Duodenal mucosa (tissue), 2 donors: ENCODE measurements around the gene VCL.

Source experiments
- H3K27ac ChIP-seq: one replicate; pipeline ENCODE4 v1.7.0; 2013; ENCODE audit warnings: low read depth, low read length
- H3K27me3 ChIP-seq, 2 donors: one replicate each; pipeline ENCODE4 v1.7.0; 2013; ENCODE audit warnings: low read length in 2 of 2, control low read depth in 1 of 2; ENCODE audit not compliant: insufficient read depth in 2 of 2, control insufficient read depth in 1 of 2
- H3K36me3 ChIP-seq, 2 donors: one replicate each; pipeline ENCODE4 v1.7.0; 2013; ENCODE audit warnings: low read length in 2 of 2, control low read depth in 1 of 2; ENCODE audit not compliant: insufficient read depth in 2 of 2, control insufficient read depth in 1 of 2
- H3K4me1 ChIP-seq, 2 donors: one replicate each; pipeline ENCODE4 v1.7.0; 2013; ENCODE audit warnings: low read length in 2 of 2, control low read depth in 1 of 2; ENCODE audit not compliant: insufficient read depth in 2 of 2, control insufficient read depth in 1 of 2
- H3K4me3 ChIP-seq, 2 donors: one replicate each; pipeline ENCODE4 v1.7.0; 2013; ENCODE audit warnings: low read length in 2 of 2, low read depth in 1 of 2
- H3K9ac ChIP-seq, 2 donors: one replicate each; pipeline ENCODE4 v1.7.0; 2013; ENCODE audit warnings: low read length in 2 of 2, low read depth in 1 of 2
- H3K9me3 ChIP-seq, 2 donors: one replicate each; pipeline ENCODE4 v1.7.0; 2013; ENCODE audit warnings: low read length in 2 of 2, control low read depth in 1 of 2; ENCODE audit not compliant: control insufficient read depth in 1 of 2

Gene VCL

GRCh38 chr10:73971636-73972354 lies 26.1 kb upstream of the VCL start:
- Histone ChIP-seq H3K9ac (no peak overlapping the region), H3K27ac (no peak overlapping the region), H3K9me3 (no peaks in the 10 kb centered on the region), H3K27me3 (no peaks in the 10 kb centered on the region), H3K4me3 (no peak overlapping the region), H3K4me1 (peaks cover 4% of the 10 kb centered on the region in 2 donors), H3K36me3 (no peaks in the 10 kb centered on the region)

- Histone ChIP-seq H3K9me3 (no peaks in the 10 kb centered on the region), H3K27ac (no peak overlapping the region), H3K4me1 (peaks cover 2 to 4% of the 10 kb centered on the region in 2 donors), H3K27me3 (no peaks in the 10 kb centered on the region), H3K4me3 (no peak overlapping the region), H3K36me3 (no peaks in the 10 kb centered on the region), H3K9ac (no peak overlapping the region)
These were observed 24.5 kb upstream of the VCL start for GRCh38 chr10:73973427-73973826.

- no peaks in the 10 kb centered on the region for H3K9me3 ChIP-seq
- H3K27ac ChIP-seq, result no peak overlapping the region
- H3K4me3 ChIP-seq, result no peak overlapping the region
- peaks cover 0 to 4% of the 10 kb centered on the region in 2 donors for H3K4me1 ChIP-seq
- no peak overlapping the region for H3K9ac ChIP-seq
- H3K36me3 ChIP-seq, result no peaks in the 10 kb centered on the region
- no peaks in the 10 kb centered on the region for H3K27me3 ChIP-seq
These were observed 23.5 kb upstream of the VCL start for GRCh38 chr10:73974309-73974946.

- Histone ChIP-seq H3K4me1 (peaks cover 4 to 5% of the 10 kb centered on the region in 2 donors), H3K36me3 (no peaks in the 10 kb centered on the region), H3K9ac (no peak overlapping the region), H3K4me3 (no peak overlapping the region), H3K27ac (no peak overlapping the region), H3K27me3 (no peaks in the 10 kb centered on the region), H3K9me3 (no peaks in the 10 kb centered on the region)
These were observed 22.5 kb upstream of the VCL start for GRCh38 chr10:73975388-73975787.

- Histone ChIP-seq H3K36me3 (no peaks in the 10 kb centered on the region), H3K27ac (no peak overlapping the region), H3K9me3 (no peaks in the 10 kb centered on the region), H3K9ac (no peak overlapping the region), H3K27me3 (no peaks in the 10 kb centered on the region), H3K4me1 (peaks cover 0 to 5% of the 10 kb centered on the region in 2 donors), H3K4me3 (no peak overlapping the region)
These were observed 18.6 kb upstream of the VCL start for GRCh38 chr10:73979141-73979808.

GRCh38 chr10:73979809-73980433 lies 18.0 kb upstream of the VCL start:
- Histone ChIP-seq H3K9me3 (no peaks in the 10 kb centered on the region), H3K27ac (no peak overlapping the region), H3K4me1 (peaks cover 0 to 5% of the 10 kb centered on the region in 2 donors)

GRCh38 chr10:73981812-73982211 lies 16.1 kb upstream of the VCL start:
- Histone ChIP-seq H3K9me3 (no peaks in the 10 kb centered on the region), H3K27me3 (no peaks in the 10 kb centered on the region), H3K9ac (no peak overlapping the region), H3K4me1 (peaks cover 0 to 5% of the 10 kb centered on the region in 2 donors), H3K36me3 (no peaks in the 10 kb centered on the region), H3K27ac (no peak overlapping the region), H3K4me3 (no peak overlapping the region)

More at GRCh38 chr10:73979809-73980433, 18.0 kb upstream of the VCL start:
- Histone ChIP-seq H3K9ac (no peak overlapping the region), H3K36me3 (no peaks in the 10 kb centered on the region), H3K4me3 (no peak overlapping the region), H3K27me3 (no peaks in the 10 kb centered on the region)

GRCh38 chr10:73983096-73984047 lies 14.5 kb upstream of the VCL start:
- no peak overlapping the region for H3K4me3 ChIP-seq
- no peaks in the 10 kb centered on the region for H3K9me3 ChIP-seq
- no peak overlapping the region for H3K9ac ChIP-seq
- no peaks in the 10 kb centered on the region for H3K27me3 ChIP-seq
- H3K36me3 ChIP-seq, result no peaks in the 10 kb centered on the region
- no peak overlapping the region for H3K27ac ChIP-seq
- peaks cover 0 to 5% of the 10 kb centered on the region in 2 donors for H3K4me1 ChIP-seq

GRCh38 chr10:73989594-73990150 lies 8.2 kb upstream of the VCL start:
- no peaks in the 10 kb centered on the region for H3K4me1 ChIP-seq
- no peak overlapping the region for H3K27ac ChIP-seq
- H3K9ac ChIP-seq, result no peak overlapping the region
- no peak overlapping the region for H3K4me3 ChIP-seq
- no peaks in the 10 kb centered on the region for H3K36me3 ChIP-seq
- no peaks in the 10 kb centered on the region for H3K27me3 ChIP-seq
- no peaks in the 10 kb centered on the region for H3K9me3 ChIP-seq
